ENCODE data around the gene SELENON. TPM values are rescaled to one million over a fixed set of nuclear protein-coding genes. Genes with fewer than 3 reads are reported as not detected.

Gene SELENON
- total RNA-seq, 1 donor from 2014 or later: 146 TPM

DNA sequence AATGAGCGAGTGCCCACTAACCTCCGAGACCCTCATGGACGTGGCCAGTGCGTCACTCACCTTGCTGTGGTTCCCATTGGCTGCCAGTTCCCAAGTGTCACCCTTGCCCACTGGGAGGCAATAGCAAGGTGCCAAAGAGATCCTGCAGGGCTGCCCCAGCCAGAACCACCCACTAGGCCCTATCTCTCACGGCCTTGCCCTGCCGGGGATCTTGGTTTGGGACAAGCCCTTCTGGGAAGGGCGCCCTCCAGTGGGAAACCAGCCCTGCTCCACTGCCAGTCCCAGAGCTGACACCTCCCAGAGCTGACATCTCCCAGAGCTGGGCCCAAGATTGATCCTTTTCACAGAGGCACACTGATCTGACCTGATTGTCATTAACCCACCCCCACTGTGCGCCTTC lies 2.1 kb upstream of the SELENON start:
- peak; percentile 42 for DNase-seq (ENCODE audit: low read depth, low spot score)
- H3K9me3 Mint-ChIP-seq: no peaks in the 10 kb centered on the region
- H3K4me3 Mint-ChIP-seq: peak overlapping the region; percentile 82
- H3K27ac Mint-ChIP-seq (ENCODE audit: unreplicated experiment): no peak overlapping the region
- no peaks in the 10 kb centered on the region for H3K27me3 Mint-ChIP-seq (ENCODE audit: low read depth)
- H3K4me1 Mint-ChIP-seq: peaks cover 74% of the 10 kb centered on the region
- TF ChIP-seq, protein P1, sequence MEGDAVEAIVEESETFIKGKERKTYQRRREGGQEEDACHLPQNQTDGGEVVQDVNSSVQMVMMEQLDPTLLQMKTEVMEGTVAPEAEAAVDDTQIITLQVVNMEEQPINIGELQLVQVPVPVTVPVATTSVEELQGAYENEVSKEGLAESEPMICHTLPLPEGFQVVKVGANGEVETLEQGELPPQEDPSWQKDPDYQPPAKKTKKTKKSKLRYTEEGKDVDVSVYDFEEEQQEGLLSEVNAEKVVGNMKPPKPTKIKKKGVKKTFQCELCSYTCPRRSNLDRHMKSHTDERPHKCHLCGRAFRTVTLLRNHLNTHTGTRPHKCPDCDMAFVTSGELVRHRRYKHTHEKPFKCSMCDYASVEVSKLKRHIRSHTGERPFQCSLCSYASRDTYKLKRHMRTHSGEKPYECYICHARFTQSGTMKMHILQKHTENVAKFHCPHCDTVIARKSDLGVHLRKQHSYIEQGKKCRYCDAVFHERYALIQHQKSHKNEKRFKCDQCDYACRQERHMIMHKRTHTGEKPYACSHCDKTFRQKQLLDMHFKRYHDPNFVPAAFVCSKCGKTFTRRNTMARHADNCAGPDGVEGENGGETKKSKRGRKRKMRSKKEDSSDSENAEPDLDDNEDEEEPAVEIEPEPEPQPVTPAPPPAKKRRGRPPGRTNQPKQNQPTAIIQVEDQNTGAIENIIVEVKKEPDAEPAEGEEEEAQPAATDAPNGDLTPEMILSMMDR (conservative IDR thresholded peaks at IDR 0.05): peak; percentile 58
- no peaks in the 10 kb centered on the region for H3K36me3 Mint-ChIP-seq (ENCODE audit: low read depth)

- DNase-seq (ENCODE audit: low read depth, low spot score): no peak
- Mint-ChIP-seq H3K4me1 (peaks cover 72% of the 10 kb centered on the region), H3K27ac (ENCODE audit: unreplicated experiment) (no peak overlapping the region)
These were observed 1.2 kb upstream of the SELENON start for GRCh38 chr1:25798666-25799351.

DNA sequence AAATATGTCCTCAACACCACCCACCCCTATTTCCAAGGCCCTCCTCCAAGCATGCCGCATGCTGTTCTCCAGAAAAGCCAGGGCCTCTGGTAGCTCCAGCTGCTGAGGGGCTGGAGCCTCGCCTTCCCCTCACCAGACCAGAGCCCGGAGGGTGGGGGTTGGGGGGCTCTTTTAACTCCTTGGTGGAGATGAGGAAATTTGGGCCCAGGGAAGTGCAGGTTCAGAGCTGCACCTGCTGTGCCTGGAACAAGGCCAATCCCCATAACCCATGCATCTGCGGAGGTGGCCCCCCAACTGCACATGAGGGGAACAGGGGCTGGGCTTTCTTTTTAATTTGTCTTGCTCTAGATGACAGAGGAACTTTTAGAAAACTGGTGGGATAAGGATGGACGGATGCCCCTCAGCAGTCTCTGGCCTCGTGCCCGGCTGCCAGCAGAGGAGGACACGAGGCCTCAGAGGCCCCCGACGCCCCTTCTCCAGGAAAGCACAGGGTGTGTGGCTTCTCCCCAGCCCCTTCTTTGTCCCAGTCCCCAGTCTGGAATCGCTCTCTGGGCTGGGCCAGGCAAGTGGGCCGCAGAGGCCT lies 550 bp upstream of the SELENON start:
- Mint-ChIP-seq H3K36me3 (ENCODE audit: low read depth) (no peaks in the 10 kb centered on the region), H3K27ac (ENCODE audit: unreplicated experiment) (peak overlapping the region; percentile 78), H3K9me3 (no peaks in the 10 kb centered on the region), H3K4me1 (peaks cover 72% of the 10 kb centered on the region), H3K4me3 (peak overlapping the region; percentile 74), H3K27me3 (ENCODE audit: low read depth) (no peaks in the 10 kb centered on the region)
- TF ChIP-seq, protein P1 (conservative IDR thresholded peaks at IDR 0.05): no peak
- no peak for DNase-seq (ENCODE audit: low read depth, low spot score)

More at GRCh38 chr1:25798666-25799351, 1.2 kb upstream of the SELENON start:
- Mint-ChIP-seq H3K4me3 (peak overlapping the region; percentile 82), H3K36me3 (ENCODE audit: low read depth) (no peaks in the 10 kb centered on the region), H3K9me3 (no peaks in the 10 kb centered on the region), H3K27me3 (ENCODE audit: low read depth) (no peaks in the 10 kb centered on the region)
- TF ChIP-seq, protein P1 (conservative IDR thresholded peaks at IDR 0.05): no peak

GRCh38 chr1:25800703-25801377 lies 847 bp downstream of the SELENON start:
- peaks cover 76% of the 10 kb centered on the region for H3K4me1 Mint-ChIP-seq
- no peaks in the 10 kb centered on the region for H3K27me3 Mint-ChIP-seq (ENCODE audit: low read depth)
- peak overlapping the region; percentile 86 for H3K4me3 Mint-ChIP-seq
- no peaks in the 10 kb centered on the region for H3K36me3 Mint-ChIP-seq (ENCODE audit: low read depth)
- TF ChIP-seq, protein P1 (conservative IDR thresholded peaks at IDR 0.05): no peak
- no peak for DNase-seq (ENCODE audit: low read depth, low spot score)
- peak overlapping the region; percentile 85 for H3K27ac Mint-ChIP-seq (ENCODE audit: unreplicated experiment)
- no peaks in the 10 kb centered on the region for H3K9me3 Mint-ChIP-seq

DNA sequence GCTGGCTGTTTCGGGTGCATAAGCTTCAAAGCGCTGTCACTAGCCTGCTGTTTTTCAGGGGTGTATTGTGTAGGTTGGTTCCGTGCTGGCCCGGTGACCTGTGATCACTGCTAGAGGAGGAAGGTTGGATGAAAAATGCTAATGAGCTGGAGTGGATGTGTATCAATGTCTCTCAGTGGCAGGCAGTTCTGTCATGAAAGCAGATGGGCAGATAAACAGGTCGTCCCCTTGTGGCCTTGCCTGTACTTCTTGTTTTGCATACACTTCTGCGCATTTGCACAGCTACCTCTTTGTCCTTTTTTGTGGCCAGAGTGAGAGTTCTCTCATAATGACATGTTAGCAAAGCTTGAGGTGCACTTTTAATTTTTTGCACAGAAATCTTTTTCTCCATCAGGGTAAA lies 2.9 kb downstream of the SELENON start:
- H3K27ac Mint-ChIP-seq (ENCODE audit: unreplicated experiment): peak overlapping the region; percentile 0
- TF ChIP-seq, protein P1 (conservative IDR thresholded peaks at IDR 0.05): peak; percentile 29
- H3K4me3 Mint-ChIP-seq: peak overlapping the region; percentile 74
- H3K4me1 Mint-ChIP-seq: peaks cover 59% of the 10 kb centered on the region
- peaks cover 3% of the 10 kb centered on the region for H3K36me3 Mint-ChIP-seq (ENCODE audit: low read depth)
- H3K27me3 Mint-ChIP-seq (ENCODE audit: low read depth): no peaks in the 10 kb centered on the region
- H3K9me3 Mint-ChIP-seq: no peaks in the 10 kb centered on the region
- DNase-seq (ENCODE audit: low read depth, low spot score): no peak

Data from neural crest cell (in vitro differentiated cells).